CD4-positive, CD25-positive, alpha-beta regulatory T cell (primary cell): ENCODE measurements around the gene SSU72. TPM values are rescaled to one million over a fixed set of nuclear protein-coding genes. Genes with fewer than 3 reads are reported as not detected.

Experiments
- ATAC-seq, 2 donors: fragments of 150-1000 bp; cut with Tn5 transposase; one replicate each; pipeline ENCODE4 v1.10.0; 2021; ENCODE audit warnings: low read depth in 2 of 2, moderate number of reproducible peaks in 2 of 2, moderate library complexity in 1 of 2
- DNase-seq, 3 donors: peaks; one replicate each; pipeline versions ENCODE4 v3.0.0 to v3.0.0-alpha.2; 2012 to 2022; ENCODE audit warnings: mixed read lengths in 1 of 3
- H3K27ac ChIP-seq: one replicate; pipeline ENCODE4 v1.7.0; 2013; ENCODE audit warnings: mild to moderate bottlenecking, low read length; ENCODE audit not compliant: insufficient read depth, poor library complexity, severe bottlenecking
- H3K27me3 ChIP-seq: one replicate; pipeline ENCODE4 v1.7.0; 2013; ENCODE audit warnings: low read length; ENCODE audit not compliant: control insufficient read depth, insufficient read depth
- H3K36me3 ChIP-seq: one replicate; pipeline ENCODE4 v1.7.0; 2013; ENCODE audit warnings: mild to moderate bottlenecking, low read length, moderate library complexity; ENCODE audit not compliant: control insufficient read depth, insufficient read depth
- H3K4me1 ChIP-seq: 2 replicates; pipeline ENCODE4 v1.7.0; 2013; ENCODE audit warnings: mild to moderate bottlenecking, low read length; ENCODE audit not compliant: insufficient read depth, control insufficient read depth, poor library complexity, severe bottlenecking
- H3K4me3 ChIP-seq: one replicate; pipeline ENCODE4 v1.7.0; 2013; ENCODE audit warnings: low read depth, mild to moderate bottlenecking, low read length, moderate library complexity
- H3K9me3 ChIP-seq, 2 experiments: 1 replicate in 1 of 2; 2 replicates in 1 of 2; pipeline ENCODE4 v1.7.0; 2013; ENCODE audit warnings: low read length in 2 of 2, mild to moderate bottlenecking in 1 of 2, moderate library complexity in 1 of 2; ENCODE audit not compliant: control insufficient read depth in 2 of 2
- H3K27ac Mint-ChIP-seq, 3 donors: one replicate each; pipeline ENCODE4 v1.8.0; 2020 to 2022; ENCODE audit warnings: mild to moderate bottlenecking in 3 of 3, mixed read lengths in 3 of 3, moderate library complexity in 2 of 3
- H3K27me3 Mint-ChIP-seq: one replicate; pipeline ENCODE4 v1.8.0; 2022; ENCODE audit warnings: mild to moderate bottlenecking, mixed read lengths
- H3K36me3 Mint-ChIP-seq: one replicate; pipeline ENCODE4 v1.8.0; 2020; ENCODE audit warnings: mixed read lengths
- H3K4me1 Mint-ChIP-seq, 4 donors: one replicate each; pipeline ENCODE4 v1.8.0; 2020 to 2022; ENCODE audit warnings: mixed read lengths in 4 of 4, mild to moderate bottlenecking in 1 of 4
- H3K4me3 Mint-ChIP-seq, 4 donors: one replicate each; pipeline ENCODE4 v1.8.0; 2020 to 2022; ENCODE audit warnings: mild to moderate bottlenecking in 4 of 4, mixed read lengths in 4 of 4, moderate library complexity in 3 of 4
- H3K9me3 Mint-ChIP-seq, 7 donors: one replicate each; pipeline ENCODE4 v1.8.0; 2020 to 2022; ENCODE audit warnings: mixed read lengths in 7 of 7, mild to moderate bottlenecking in 3 of 7, moderate library complexity in 2 of 7
- polyA plus RNA-seq, 4 donors: library from polyadenylated mRNA; unstranded; fragments of 300-500 nt; fragmentation: Illumina TruSeq; gene quantifications; one replicate each; pipeline ENCODE4 v1.2.3, GENCODE V29; 2021
- total RNA-seq: library from RNA; stranded (reverse); gene quantifications from one replicate; pipeline ENCODE4 v1.2.3, GENCODE V29; 2022

Gene SSU72
- total and polyA plus RNA-seq, 5 donors from 2014 or later: 104 to 279 (median 201) TPM

DNA sequence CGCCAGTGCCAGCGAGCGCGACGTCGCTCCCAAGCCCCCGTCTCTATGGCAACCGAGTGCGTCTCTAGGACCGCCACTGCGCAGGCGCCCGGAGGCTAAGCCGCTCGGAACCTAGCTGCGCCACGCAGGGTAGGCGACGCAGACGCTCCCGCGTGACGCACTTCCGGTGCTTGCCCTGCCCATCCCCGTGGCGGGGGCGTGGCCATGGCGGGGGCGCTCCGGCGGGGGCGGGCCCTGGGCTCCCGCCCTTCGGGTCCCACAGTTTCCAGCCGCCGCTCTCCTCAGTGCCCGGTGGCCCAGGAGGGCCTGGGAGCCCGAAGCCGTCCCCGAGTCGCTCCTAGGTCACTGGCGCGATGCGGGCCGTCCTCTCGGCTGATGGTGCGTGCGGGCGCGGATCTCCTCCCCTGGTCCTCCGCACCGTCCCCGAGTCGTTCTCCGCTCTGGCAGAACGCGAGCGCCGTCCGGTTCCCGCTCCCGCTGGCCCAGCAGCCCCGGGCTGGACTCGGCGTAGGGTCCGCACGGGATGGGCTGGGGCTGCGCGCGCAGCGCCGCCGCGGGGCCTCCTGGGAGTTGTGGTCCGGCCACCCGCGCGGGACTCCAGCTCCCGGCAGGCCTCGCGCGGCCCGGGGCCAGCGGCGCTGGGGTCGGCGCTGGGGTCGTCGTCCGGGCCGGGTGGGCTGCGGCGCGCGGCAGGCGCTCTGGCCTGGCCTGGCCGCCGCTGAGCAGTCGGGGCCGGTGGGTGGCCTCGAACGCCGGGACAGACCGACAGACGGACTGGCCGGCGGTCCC lies 40.8 kb upstream of the SSU72 start, which contains the start of gene MIB2:
Gene MIB2 (plus strand): TSS at position 245 of the 789 bp plus-strand sequence. CDS start 7,953 bp downstream, outside the sequence.
- ATAC-seq: peak; percentile 84 to 87
- H3K4me3 ChIP-seq: peak within 1 kb of the TSS; percentile 80
- Mint-ChIP-seq H3K4me3 (peak within 1 kb of the TSS; percentile 95 to 98 (median 96)), H3K36me3 (peaks cover 5% of the 10 kb centered on the region), H3K9me3 (peaks cover 0 to 1% (median 0%) of the 10 kb centered on the region in 7 donors), H3K27ac (peak within 1 kb of the TSS; percentile 95 to 97 (median 97)), H3K27me3 (no peaks in the 10 kb centered on the region), H3K4me1 (peaks cover 5 to 32% (median 13%) of the 10 kb centered on the region in 4 donors)
- no peaks in the 10 kb centered on the region for H3K9me3 ChIP-seq
- no peaks in the 10 kb centered on the region for H3K27me3 ChIP-seq
- DNase-seq: peak; percentile 97 to 99 (median 98)
- peaks cover 27% of the 10 kb centered on the region for H3K4me1 ChIP-seq
- H3K36me3 ChIP-seq: peaks cover 2% of the 10 kb centered on the region
- peak within 1 kb of the TSS; percentile 100 for H3K27ac ChIP-seq

DNA sequence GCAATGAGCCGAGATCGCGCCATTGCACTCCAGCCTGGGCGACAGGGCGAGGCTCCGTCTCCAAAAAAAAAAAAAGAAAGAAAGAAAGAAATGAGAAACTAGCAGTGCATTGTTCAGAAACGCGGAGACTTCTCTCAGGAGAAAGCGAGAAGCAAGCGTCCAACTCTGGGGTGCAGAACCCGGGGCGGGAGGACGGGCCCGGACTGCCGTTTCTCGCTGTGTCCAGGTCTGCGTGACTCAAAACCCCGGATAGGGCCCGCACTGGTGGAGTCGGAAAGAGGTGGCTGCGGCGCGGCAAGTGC lies 40.2 kb upstream of the SSU72 start:
- peaks cover 5% of the 10 kb centered on the region for H3K36me3 Mint-ChIP-seq
- peak overlapping the region; percentile 80 for H3K4me3 ChIP-seq
- H3K27ac ChIP-seq: peak overlapping the region; percentile 100
- H3K27me3 ChIP-seq: no peaks in the 10 kb centered on the region
- DNase-seq (no peak), ATAC-seq (no peak)
- H3K4me1 Mint-ChIP-seq: peaks cover 5 to 32% (median 13%) of the 10 kb centered on the region in 4 donors
- peaks cover 27% of the 10 kb centered on the region for H3K4me1 ChIP-seq
- H3K27me3 Mint-ChIP-seq: no peaks in the 10 kb centered on the region
- peaks cover 2% of the 10 kb centered on the region for H3K36me3 ChIP-seq
- peak overlapping the region; percentile 95 to 97 (median 97) for H3K27ac Mint-ChIP-seq
- peaks cover 0 to 1% (median 0%) of the 10 kb centered on the region in 7 donors for H3K9me3 Mint-ChIP-seq
- no peaks in the 10 kb centered on the region for H3K9me3 ChIP-seq
- peak overlapping the region; percentile 95 to 98 (median 96) for H3K4me3 Mint-ChIP-seq

DNA sequence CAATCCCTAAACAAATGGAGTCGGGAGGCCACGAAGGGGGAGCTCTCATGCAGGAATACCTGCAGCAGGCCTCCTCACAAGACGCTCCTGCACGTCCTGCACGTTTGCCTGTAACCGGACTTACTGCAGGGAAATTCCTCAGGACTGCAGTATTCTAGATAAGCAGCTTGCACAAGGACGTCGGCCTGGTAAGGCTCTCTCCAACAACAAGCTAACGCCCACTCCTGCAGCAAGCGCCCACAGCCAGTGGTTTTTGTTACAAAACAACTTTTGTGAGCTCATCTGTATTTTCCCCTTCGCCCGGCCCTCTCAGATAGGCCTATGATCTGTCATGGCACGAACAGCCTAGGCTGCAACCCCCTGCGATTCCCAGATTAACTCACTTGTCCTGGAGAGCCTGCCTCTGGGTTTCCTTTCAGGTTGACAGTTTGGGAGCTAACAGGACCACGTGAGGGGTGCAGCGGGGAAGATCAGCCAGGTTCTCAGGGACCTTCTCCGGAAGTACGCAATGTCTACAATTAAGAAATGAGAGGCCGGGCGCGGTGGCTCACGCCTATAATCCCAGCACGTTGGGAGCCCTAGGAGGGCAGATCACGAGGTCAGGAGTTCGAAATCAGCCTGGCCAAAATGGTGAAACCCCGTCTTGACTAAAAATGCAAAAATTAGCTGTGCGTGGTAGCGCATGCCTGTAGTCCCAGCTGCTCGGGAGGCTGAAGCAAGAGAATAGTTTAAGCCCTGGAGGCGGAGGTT lies 39.7 kb upstream of the SSU72 start:
- Histone ChIP-seq H3K27me3 (no peaks in the 10 kb centered on the region), H3K36me3 (peaks cover 2% of the 10 kb centered on the region), H3K9me3 (no peaks in the 10 kb centered on the region), H3K4me1 (peaks cover 27% of the 10 kb centered on the region), H3K27ac (peak overlapping the region; percentile 100), H3K4me3 (peak overlapping the region; percentile 80)
- H3K27ac Mint-ChIP-seq: peak overlapping the region; percentile 95 to 97 (median 97)
- DNase-seq (peak in 2 of 3 donors; percentile 56 to 66), ATAC-seq (no peak)
- peaks cover 5 to 32% (median 13%) of the 10 kb centered on the region in 4 donors for H3K4me1 Mint-ChIP-seq
- H3K27me3 Mint-ChIP-seq: no peaks in the 10 kb centered on the region
- H3K4me3 Mint-ChIP-seq: peak overlapping the region; percentile 95 to 98 (median 96)
- H3K9me3 Mint-ChIP-seq: peaks cover 0 to 1% (median 0%) of the 10 kb centered on the region in 7 donors
- H3K36me3 Mint-ChIP-seq: peaks cover 5% of the 10 kb centered on the region

DNA sequence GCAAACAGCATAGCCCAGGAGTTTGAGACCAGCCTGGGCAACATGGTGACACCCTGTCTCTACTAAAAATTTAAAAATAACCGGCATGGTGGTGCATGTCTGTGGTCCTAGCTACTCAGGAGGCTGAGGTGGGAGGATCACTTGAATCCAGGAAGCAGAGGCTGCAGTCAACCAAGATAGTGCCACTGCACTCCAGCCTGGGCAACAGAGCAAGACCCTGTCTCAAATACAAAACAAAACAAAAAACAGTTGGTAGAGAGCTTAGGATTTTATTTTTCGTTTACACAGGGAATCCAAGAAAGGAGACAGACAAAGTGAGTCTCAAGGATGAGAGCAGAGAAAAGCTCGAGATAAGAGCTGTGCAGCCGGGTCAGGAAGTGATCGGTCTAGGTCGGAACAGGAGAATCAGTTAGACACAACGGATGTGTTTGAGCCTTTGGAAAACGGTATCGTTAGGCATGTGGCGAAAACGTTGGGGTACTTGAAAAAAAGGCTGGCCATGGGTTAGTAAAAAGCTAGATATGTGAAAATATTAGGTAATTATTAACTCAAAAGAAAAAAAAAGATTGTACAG lies 38.9 kb upstream of the SSU72 start:
- DNase-seq: no peak
- peak overlapping the region; percentile 80 to 97 (median 96) for H3K4me3 Mint-ChIP-seq
- peaks cover 27% of the 10 kb centered on the region for H3K4me1 ChIP-seq
- ATAC-seq: no peak
- H3K36me3 ChIP-seq: peaks cover 2% of the 10 kb centered on the region
- H3K9me3 ChIP-seq: no peaks in the 10 kb centered on the region
- peak overlapping the region; percentile 80 for H3K4me3 ChIP-seq
- H3K27me3 Mint-ChIP-seq: no peaks in the 10 kb centered on the region
- peaks cover 5 to 33% (median 13%) of the 10 kb centered on the region in 4 donors for H3K4me1 Mint-ChIP-seq
- H3K36me3 Mint-ChIP-seq: peaks cover 5% of the 10 kb centered on the region
- H3K9me3 Mint-ChIP-seq: peaks cover 0 to 1% (median 0%) of the 10 kb centered on the region in 7 donors
- no peaks in the 10 kb centered on the region for H3K27me3 ChIP-seq
- peak overlapping the region; percentile 95 to 97 (median 97) for H3K27ac Mint-ChIP-seq
- H3K27ac ChIP-seq: peak overlapping the region; percentile 100

DNA sequence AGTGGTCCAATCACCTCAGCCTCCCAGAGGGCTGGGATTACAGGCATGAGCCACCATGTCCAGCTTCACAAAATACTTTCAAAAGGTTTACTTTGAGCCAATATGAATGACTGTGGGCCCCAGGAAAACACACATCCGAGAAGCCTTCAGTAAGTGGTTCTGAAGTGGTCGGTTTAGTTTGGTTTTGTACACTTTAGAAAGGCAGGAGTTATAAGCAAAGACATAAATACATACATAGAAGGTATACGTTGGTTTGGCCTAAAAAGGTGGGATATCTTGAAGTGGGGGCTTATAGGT lies 37.4 kb upstream of the SSU72 start:
- Mint-ChIP-seq H3K27me3 (no peaks in the 10 kb centered on the region), H3K4me3 (peak overlapping the region; percentile 11 to 79 (median 64))
- H3K27ac ChIP-seq: no peak overlapping the region

DNA sequence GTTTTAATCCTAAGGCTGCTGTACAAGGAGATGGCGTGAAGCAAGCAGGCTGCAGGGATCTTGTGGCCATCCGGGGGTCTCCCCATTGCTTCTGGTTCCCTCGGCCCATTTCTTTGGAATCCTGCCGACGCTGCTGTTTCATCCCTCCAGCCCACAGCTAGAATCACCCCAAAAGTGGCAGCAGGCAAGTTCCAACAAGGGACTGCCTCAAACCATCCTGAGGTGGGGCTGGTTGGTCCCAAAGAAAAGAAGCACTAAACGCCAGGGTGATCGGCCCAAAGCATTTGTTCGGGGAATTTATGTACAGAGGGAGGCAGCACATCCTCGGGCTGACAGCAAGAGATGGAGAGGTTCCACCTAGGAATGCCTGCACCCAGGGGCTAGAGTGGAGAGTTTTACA lies 36.1 kb upstream of the SSU72 start:
- Mint-ChIP-seq H3K27me3 (no peaks in the 10 kb centered on the region), H3K4me1 (peaks cover 9 to 38% (median 22%) of the 10 kb centered on the region in 4 donors), H3K4me3 (peak overlapping the region in 2 of 4 donors; percentile 35 to 63), H3K27ac (peak overlapping the region; percentile 39 to 77 (median 71)), H3K36me3 (no peaks in the 10 kb centered on the region), H3K9me3 (peaks cover 0 to 1% (median 0%) of the 10 kb centered on the region in 7 donors)
- Histone ChIP-seq H3K9me3 (no peaks in the 10 kb centered on the region), H3K27me3 (no peaks in the 10 kb centered on the region), H3K4me1 (peaks cover 26% of the 10 kb centered on the region), H3K36me3 (no peaks in the 10 kb centered on the region), H3K27ac (no peak overlapping the region), H3K4me3 (no peak overlapping the region)
- ATAC-seq (no peak), DNase-seq (no peak)

More for the DNA sequence above, 37.4 kb upstream of the SSU72 start:
- no peaks in the 10 kb centered on the region for H3K36me3 Mint-ChIP-seq
- peaks cover 0 to 1% (median 0%) of the 10 kb centered on the region in 7 donors for H3K9me3 Mint-ChIP-seq
- H3K4me1 ChIP-seq: peaks cover 27% of the 10 kb centered on the region
- ATAC-seq: no peak
- no peak for DNase-seq
- H3K27ac Mint-ChIP-seq: no peak overlapping the region
- H3K27me3 ChIP-seq: no peaks in the 10 kb centered on the region
- no peaks in the 10 kb centered on the region for H3K9me3 ChIP-seq
- no peaks in the 10 kb centered on the region for H3K36me3 ChIP-seq
- H3K4me3 ChIP-seq: no peak overlapping the region
- peaks cover 6 to 35% (median 18%) of the 10 kb centered on the region in 4 donors for H3K4me1 Mint-ChIP-seq

DNA sequence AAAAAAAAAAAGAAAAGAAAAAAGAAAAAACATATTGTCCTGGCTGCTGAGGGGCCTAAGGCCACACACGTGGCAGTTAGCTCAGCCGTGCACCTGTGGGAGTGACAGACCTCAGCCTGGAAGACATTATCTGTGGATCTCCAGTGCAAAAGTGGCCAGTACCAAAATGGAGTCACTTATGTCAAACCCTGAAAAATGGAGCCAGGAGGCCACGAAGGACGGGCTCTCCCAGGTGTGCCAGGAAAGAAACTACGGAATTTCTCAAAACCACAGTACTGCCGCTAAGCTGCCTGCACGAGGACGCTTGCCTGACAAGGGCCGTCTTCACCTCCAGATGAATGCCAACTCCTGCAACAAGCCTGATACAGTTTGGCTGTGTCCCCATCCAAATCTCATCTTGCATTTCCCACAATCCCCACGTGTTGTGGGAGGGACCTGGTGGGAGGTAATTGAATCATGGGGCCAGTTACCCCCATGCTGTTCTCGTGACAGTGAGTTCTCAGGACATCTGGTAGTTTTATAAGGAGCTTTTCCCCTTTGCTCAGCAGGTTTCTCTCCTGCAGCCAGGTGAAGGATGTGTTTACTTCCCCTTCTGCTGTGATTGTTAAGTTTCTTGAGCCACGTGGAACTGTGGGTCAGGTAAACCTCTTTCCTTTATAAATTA lies 35.3 kb upstream of the SSU72 start:
- no peaks in the 10 kb centered on the region for H3K27me3 ChIP-seq

More for the DNA sequence above, 35.3 kb upstream of the SSU72 start:
- DNase-seq (no peak), ATAC-seq (no peak)
- Mint-ChIP-seq H3K27me3 (no peaks in the 10 kb centered on the region), H3K9me3 (peaks cover 0 to 1% (median 0%) of the 10 kb centered on the region in 7 donors), H3K4me1 (peaks cover 9 to 38% (median 20%) of the 10 kb centered on the region in 4 donors), H3K4me3 (peak overlapping the region in 1 of 4 donors; percentile 51), H3K36me3 (no peaks in the 10 kb centered on the region), H3K27ac (no peak overlapping the region)
- no peak overlapping the region for H3K27ac ChIP-seq
- no peak overlapping the region for H3K4me3 ChIP-seq
- no peaks in the 10 kb centered on the region for H3K36me3 ChIP-seq
- no peaks in the 10 kb centered on the region for H3K9me3 ChIP-seq
- H3K4me1 ChIP-seq: peaks cover 25% of the 10 kb centered on the region
